ENCODE measurements around the gene CTAGE15. TPM values are rescaled to one million over a fixed set of nuclear protein-coding genes. Genes with fewer than 3 reads are reported as not detected.
"Not testable (repeated sequence)": the region's sequence is repeated elsewhere in the genome, so short reads cannot be mapped to it uniquely, and the experiment has no call there.

CTAGE15 gene
- total RNA-seq, 1 experiment from 2014 or later, result not detected

DNA sequence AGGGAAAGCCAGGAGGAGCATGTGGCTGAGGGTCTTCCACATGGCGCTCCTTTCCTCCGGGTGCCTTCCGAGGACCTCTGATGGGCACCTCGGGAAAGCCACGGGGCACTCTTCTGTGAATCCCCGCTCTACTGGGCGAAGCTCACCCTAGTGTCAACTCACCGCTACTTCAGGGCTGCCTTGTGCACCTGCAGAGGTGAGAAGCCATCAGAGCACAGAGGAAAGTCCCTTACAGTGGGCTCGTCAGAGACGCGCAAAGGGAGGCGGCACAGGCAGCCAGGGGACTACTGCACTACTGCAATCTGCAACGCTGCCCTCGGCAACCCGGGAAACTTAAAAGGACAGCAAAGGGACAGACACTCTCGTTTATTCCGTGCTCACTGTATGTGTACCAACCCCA, 50.5 kb downstream of the CTAGE15 start:
- DNase-seq (ENCODE audit: low spot score), result not testable (repeated sequence)

Other genes starting within 250 kb of the CTAGE15 start
- gene FAM131B, start 209.1 kb upstream of the CTAGE15 start, total RNA-seq (2014; rRNA removed; shearing (Covaris generic)), result 2.0 and 3.1 TPM in 2 replicates
- 31.2 and 43.3 TPM in 2 replicates for gene ZYX, start 190.5 kb upstream of the CTAGE15 start, total RNA-seq (2014; rRNA removed; shearing (Covaris generic))
- gene EPHA1, start 162.9 kb upstream of the CTAGE15 start, total RNA-seq (2014; rRNA removed; shearing (Covaris generic)), result not detected in 2 replicates
- not detected in 2 replicates for gene TAS2R60, start 128.3 kb upstream of the CTAGE15 start, total RNA-seq (2014; rRNA removed; shearing (Covaris generic))
- gene TAS2R41, start 93.9 kb upstream of the CTAGE15 start, total RNA-seq (2014; rRNA removed; shearing (Covaris generic)), result not detected in 2 replicates
- gene TCAF2, start 49.2 kb downstream of the CTAGE15 start, total RNA-seq (2014; rRNA removed; shearing (Covaris generic)), result 1.9 and 2.7 TPM in 2 replicates
- not detected in 2 replicates for gene CTAGE6, start 185.9 kb downstream of the CTAGE15 start, total RNA-seq (2014; rRNA removed; shearing (Covaris generic))

All from H4 (cell line).